ENCODE data around the gene LCLAT1. TPM values are rescaled to one million over a fixed set of nuclear protein-coding genes. Genes with fewer than 3 reads are reported as not detected.

LCLAT1 gene
- total RNA-seq, 1 experiment from 2014 or later = 32.9 TPM

- H3K4me2 ChIP-seq (ENCODE audit: insufficient read depth, insufficient read length, low read length) = no peak overlapping the region
- Mint-ChIP-seq H3K4me1 (peaks cover 20 to 33% of the 10 kb centered on the region in 2 experiments), H3K27me3 (ENCODE audit: low read depth) (peaks cover 59% of the 10 kb centered on the region)
Observed at GRCh38 chr2:30655660-30656059, 208.6 kb downstream of the LCLAT1 start.

More at GRCh38 chr2:30655660-30656059, 208.6 kb downstream of the LCLAT1 start:
- Mint-ChIP-seq H3K9me3 (no peaks in the 10 kb centered on the region), H3K27ac (no peak overlapping the region), H3K4me3 (no peak overlapping the region), H3K36me3 (ENCODE audit: insufficient read depth in 1 of 3, low read depth in 3 of 3) (no peaks in the 10 kb centered on the region)
- H3K56ac ChIP-seq (ENCODE audit: insufficient read length, low read depth, low read length) = no peak overlapping the region
- no peak overlapping the region for H3K4ac ChIP-seq (ENCODE audit: low read depth, low read length)
- peaks cover 9% of the 10 kb centered on the region; the same call in 1 of the 2 replicates for H3K4me1 ChIP-seq (ENCODE audit: insufficient read depth, low read length)
- DNase-seq = no peak
- H2BK20ac ChIP-seq (ENCODE audit: low read depth, low read length, poor library complexity, severe bottlenecking) = no peak overlapping the region
- no peak overlapping the region for H4K8ac ChIP-seq (replicated peaks; ENCODE audit: insufficient read length, low read depth, low read length)
- H3K9me3 ChIP-seq (ENCODE audit: control insufficient read depth, low read depth, low read length) = no peaks in the 10 kb centered on the region
- no peak overlapping the region for H2AFZ ChIP-seq (ENCODE audit: low read length)
- H3K9ac ChIP-seq (ENCODE audit: extremely low read depth, insufficient read length, low read length) = no peak overlapping the region
- no peak overlapping the region for H2BK120ac ChIP-seq (ENCODE audit: low read depth, low read length, poor library complexity, severe bottlenecking)
- H3K27ac ChIP-seq (ENCODE audit: insufficient read length, low read depth, low read length) = no peak overlapping the region
- H3K27me3 ChIP-seq (ENCODE audit: insufficient read depth, low read length) = no peaks in the 10 kb centered on the region; the same call in 1 of the 2 replicates
- no peak overlapping the region for H3T11ph ChIP-seq (ENCODE audit: low read length)
- H3K18ac ChIP-seq (ENCODE audit: insufficient read length, low read depth, low read length) = no peak overlapping the region
- H2BK5ac ChIP-seq (ENCODE audit: insufficient read length, low read length) = no peak overlapping the region
- H4K5ac ChIP-seq (ENCODE audit: insufficient read length, low read depth, low read length) = no peak overlapping the region
- H3K79me2 ChIP-seq (ENCODE audit: insufficient read depth, low read length) = no peaks in the 10 kb centered on the region
- H3K23me2 ChIP-seq (ENCODE audit: insufficient read length, low read depth, low read length, poor library complexity, severe bottlenecking) = no peaks in the 10 kb centered on the region
- H2BK12ac ChIP-seq (ENCODE audit: insufficient read length, low read depth, low read length) = no peak overlapping the region
- no peak overlapping the region for H3K23ac ChIP-seq (ENCODE audit: insufficient read length, low read depth, low read length)
- no peaks in the 10 kb centered on the region for H3K79me1 ChIP-seq (ENCODE audit: insufficient read depth, low read depth, low read length, poor library complexity, severe bottlenecking)
- no peak overlapping the region for H4K91ac ChIP-seq (ENCODE audit: insufficient read length, low read depth, low read length)
- H3K14ac ChIP-seq (ENCODE audit: insufficient read depth, low read length) = no peak overlapping the region
- WGBS (ENCODE audit: extremely low coverage, insufficient read length, low lambda C conversion rate) = no CpG with 5 or more reads among the region's 5 CpGs
- no peak overlapping the region for H2AK5ac ChIP-seq (ENCODE audit: insufficient read length, low read length)
- no peak for TF ChIP-seq CTCF (conservative IDR thresholded peaks at IDR 0.05)
- no peaks in the 10 kb centered on the region for H4K20me1 ChIP-seq (ENCODE audit: control insufficient read depth, insufficient read depth, insufficient read length)
- no peak overlapping the region for H2BK15ac ChIP-seq (ENCODE audit: low read depth, low read length)

Data from H9 (cell line).